GM18909 (cell line): Measurements from ENCODE around the gene AHCY.
"Not testable (repeated sequence)": the region's sequence is repeated elsewhere in the genome, so short reads cannot be mapped to it uniquely, and the experiment has no call there.

ENCODE experiments used
- ATAC-seq: cut with Tn5 transposase; IDR thresholded peaks from one replicate; pipeline ENCODE4 v1.9.1; 2021; ENCODE audit warnings: mild to moderate bottlenecking; ENCODE audit not compliant: unreplicated experiment, poor library complexity

The AHCY gene

GRCh38 chr20:34263468-34263867 lies 39.7 kb downstream of the AHCY start:
- not testable (repeated sequence) for ATAC-seq

GRCh38 chr20:34262488-34263288 lies 40.5 kb downstream of the AHCY start:
- no peak for ATAC-seq

GRCh38 chr20:34260208-34260942 lies 42.8 kb downstream of the AHCY start:
- no peak for ATAC-seq

GRCh38 chr20:34256629-34257124 lies 46.5 kb downstream of the AHCY start:
- ATAC-seq, result no peak

GRCh38 chr20:34254979-34255378 lies 48.2 kb downstream of the AHCY start:
- ATAC-seq, result no peak

GRCh38 chr20:34252431-34253086 lies 50.6 kb downstream of the AHCY start:
- not testable (repeated sequence) for ATAC-seq

- no peak for ATAC-seq
Measured at GRCh38 chr20:34251619-34252018, 51.5 kb downstream of the AHCY start.

GRCh38 chr20:34250005-34250404 lies 53.1 kb downstream of the AHCY start:
- no peak for ATAC-seq

GRCh38 chr20:34249291-34249690 lies 53.9 kb downstream of the AHCY start:
- no peak for ATAC-seq

GRCh38 chr20:34246126-34246626 lies 57.0 kb downstream of the AHCY start:
- no peak for ATAC-seq

GRCh38 chr20:34243377-34243776 lies 59.8 kb downstream of the AHCY start:
- ATAC-seq, result no peak

GRCh38 chr20:34242879-34243278 lies 60.3 kb downstream of the AHCY start:
- no peak for ATAC-seq

GRCh38 chr20:34242015-34242414 lies 61.1 kb downstream of the AHCY start:
- not testable (repeated sequence) for ATAC-seq

GRCh38 chr20:34240693-34241615 lies 62.2 kb downstream of the AHCY start, which contains the start of gene ASIP:
Gene ASIP (plus strand): TSS chr20:34241423. CDS start chr20:34260375, 18,952 bp downstream.
- ATAC-seq, result no peak

- ATAC-seq, result no peak
Measured at GRCh38 chr20:34240121-34240520, 63.0 kb downstream of the AHCY start.

GRCh38 chr20:34237942-34238341 lies 65.2 kb downstream of the AHCY start:
- no peak for ATAC-seq

- ATAC-seq, result no peak
Measured at GRCh38 chr20:34235875-34236274, 67.3 kb downstream of the AHCY start.

- no peak for ATAC-seq
Measured at GRCh38 chr20:34233687-34234086, 69.5 kb downstream of the AHCY start.

GRCh38 chr20:34232494-34233087 lies 70.6 kb downstream of the AHCY start:
- ATAC-seq, result no peak
